GM11168 (cell line): ENCODE measurements around the gene SRRD.

Experiments used
- in situ Hi-C: fragments of 300-500 bp; cut with MboI; formaldehyde crosslinking; loops from one replicate; pipeline ENCODE4 v1.12.0; 2022; ENCODE audit warnings: low sequenced_read_pairs; ENCODE audit not compliant: unreplicated experiment

The SRRD gene

DNA sequence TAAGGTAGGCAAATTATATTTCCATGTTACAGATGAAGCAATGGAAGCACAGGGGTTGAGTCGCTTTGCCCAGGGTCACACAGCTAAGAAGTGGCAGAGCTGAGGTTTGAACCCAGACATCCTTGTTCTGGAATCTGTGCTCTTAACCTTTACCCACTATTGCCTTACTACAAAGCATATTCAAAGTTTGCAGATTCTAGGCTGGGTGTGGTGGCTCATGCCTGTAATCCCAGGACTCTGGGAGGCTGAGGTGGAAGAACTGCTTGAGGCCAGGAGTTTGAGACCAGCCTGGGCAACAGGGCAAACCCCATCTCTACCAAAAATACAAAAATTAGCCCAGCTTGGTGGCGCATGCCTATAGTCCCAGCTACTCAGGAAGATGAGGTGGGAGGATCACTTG, 56.4 kb downstream of the SRRD start:
- in situ Hi-C loops: no loop called here

DNA sequence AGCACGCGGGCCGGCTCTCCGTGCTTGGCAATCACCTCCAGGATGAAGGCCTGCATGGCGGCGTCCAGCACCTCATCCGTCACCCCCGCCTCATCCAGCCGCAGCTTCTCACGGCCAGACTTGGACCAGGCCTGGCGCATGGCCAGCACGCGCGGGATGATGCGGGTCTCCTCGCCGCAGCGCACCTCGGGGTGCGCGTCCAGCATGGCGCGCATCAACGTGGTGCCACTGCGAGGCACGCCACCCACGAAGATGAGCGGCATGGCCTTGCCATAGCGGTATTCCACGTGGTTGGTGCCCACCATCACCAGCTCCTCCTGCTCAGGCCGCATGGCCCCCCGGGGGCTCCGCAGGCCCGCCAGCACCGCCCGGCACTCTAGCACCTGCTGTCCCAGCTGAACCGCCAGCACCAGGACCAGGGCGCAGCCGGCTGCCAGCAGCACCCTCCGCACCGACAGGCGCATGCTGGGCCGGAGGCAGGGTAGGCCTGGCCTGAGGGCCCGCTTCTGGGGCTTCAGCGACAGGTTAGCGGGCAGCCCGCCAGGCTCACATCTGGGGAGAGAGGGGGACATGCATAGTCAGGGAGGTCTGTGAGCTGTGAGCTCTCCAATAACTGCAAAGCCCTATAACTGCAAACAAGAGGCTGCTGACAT, 57.6 kb downstream of the SRRD start:
- in situ Hi-C loops: no loop called here

DNA sequence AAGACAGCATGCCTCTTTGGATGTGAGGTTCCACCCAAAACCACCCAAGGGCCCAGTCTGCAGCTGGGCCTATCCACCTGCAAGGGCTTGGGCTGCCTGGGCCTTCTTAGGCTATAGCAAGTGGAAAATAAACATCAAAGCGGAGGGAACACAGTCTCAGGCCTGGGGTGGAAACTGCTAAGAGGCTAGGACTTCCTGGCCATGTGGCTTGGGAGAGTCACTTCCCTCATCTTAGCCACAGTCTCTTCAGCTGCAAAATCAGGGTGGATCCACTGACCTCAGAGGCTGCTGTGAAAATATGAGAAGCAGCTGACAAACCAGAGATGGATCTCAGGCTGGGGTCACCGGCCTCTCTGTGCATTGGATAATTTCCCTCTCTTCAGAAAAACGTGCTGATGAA, 59.2 kb downstream of the SRRD start:
- in situ Hi-C loops: no loop called here
